BJ (cell line): ENCODE data around the gene EDA. TPM values are rescaled to one million over a fixed set of nuclear protein-coding genes. Genes with fewer than 3 reads are reported as not detected.

Experiments
- CTCF ChIA-PET: fragments of 350-600 bp; formaldehyde crosslinking; extraction: SDS; loops from one replicate; lab custom pipeline; 2021; ENCODE audit warnings: antibody characterized with exemption, inconsistent platforms; lab: Yijun Ruan, JAX
- POLR2A ChIA-PET: fragments of 300-600 bp; sonication (Branson Sonifier 250); formaldehyde crosslinking; extraction: SDS; loops from one replicate; lab custom pipeline; 2021; ENCODE audit warnings: antibody characterized with exemption; lab: Charles Lee
- DNase-seq: peaks from one replicate; pipeline ENCODE4 v3.0.0-alpha.2; 2011; ENCODE audit warnings: low read depth
- H3K27me3 ChIP-seq: 2 replicates; pipeline ENCODE4 v1.6.0; 2011; ENCODE audit warnings: low read length; ENCODE audit not compliant: control insufficient read depth, insufficient read depth
- H3K36me3 ChIP-seq: 2 replicates; pipeline ENCODE4 v1.5.1; 2011; ENCODE audit warnings: low read length; ENCODE audit not compliant: control insufficient read depth, insufficient read depth
- H3K4me3 ChIP-seq: 2 replicates; pipeline ENCODE4 v1.5.1; 2011; ENCODE audit warnings: low read depth, mild to moderate bottlenecking, control low read depth, low read length
- polyA plus RNA-seq: library from polyadenylated mRNA; depleted of rRNA; stranded (reverse); fragments of >200 nt; gene quantifications from 2 replicates; pipeline ENCODE4 v1.2.3, GENCODE V29; 2011
- TF ChIP-seq, protein P1 (sequence below): IDR thresholded peaks from 2 replicates; pipeline ENCODE4 v1.5.1; 2011; ENCODE audit warnings: low read depth, mild to moderate bottlenecking, control low read depth, inconsistent platforms, low read length, moderate library complexity; ENCODE audit not compliant: insufficient read depth

Gene EDA
- polyA plus RNA-seq, 1 experiment: 0.06 TPM

- TF ChIP-seq, protein P1, sequence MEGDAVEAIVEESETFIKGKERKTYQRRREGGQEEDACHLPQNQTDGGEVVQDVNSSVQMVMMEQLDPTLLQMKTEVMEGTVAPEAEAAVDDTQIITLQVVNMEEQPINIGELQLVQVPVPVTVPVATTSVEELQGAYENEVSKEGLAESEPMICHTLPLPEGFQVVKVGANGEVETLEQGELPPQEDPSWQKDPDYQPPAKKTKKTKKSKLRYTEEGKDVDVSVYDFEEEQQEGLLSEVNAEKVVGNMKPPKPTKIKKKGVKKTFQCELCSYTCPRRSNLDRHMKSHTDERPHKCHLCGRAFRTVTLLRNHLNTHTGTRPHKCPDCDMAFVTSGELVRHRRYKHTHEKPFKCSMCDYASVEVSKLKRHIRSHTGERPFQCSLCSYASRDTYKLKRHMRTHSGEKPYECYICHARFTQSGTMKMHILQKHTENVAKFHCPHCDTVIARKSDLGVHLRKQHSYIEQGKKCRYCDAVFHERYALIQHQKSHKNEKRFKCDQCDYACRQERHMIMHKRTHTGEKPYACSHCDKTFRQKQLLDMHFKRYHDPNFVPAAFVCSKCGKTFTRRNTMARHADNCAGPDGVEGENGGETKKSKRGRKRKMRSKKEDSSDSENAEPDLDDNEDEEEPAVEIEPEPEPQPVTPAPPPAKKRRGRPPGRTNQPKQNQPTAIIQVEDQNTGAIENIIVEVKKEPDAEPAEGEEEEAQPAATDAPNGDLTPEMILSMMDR: no peak
- ChIA-PET POLR2A (no interaction called here), CTCF (no interaction called here)
- Histone ChIP-seq H3K27me3 (no peaks in the 10 kb centered on the region), H3K4me3 (no peak overlapping the region), H3K36me3 (no peaks in the 10 kb centered on the region)
- DNase-seq: no peak
Observed at GRCh38 chrX:69906447-69906846, 290.5 kb downstream of the EDA start.

- Histone ChIP-seq H3K4me3 (no peak overlapping the region), H3K27me3 (no peaks in the 10 kb centered on the region), H3K36me3 (no peaks in the 10 kb centered on the region)
- ChIA-PET CTCF (no interaction called here), POLR2A (no interaction called here)
- TF ChIP-seq, protein P1: no peak
- no peak for DNase-seq
Observed at GRCh38 chrX:69914781-69915180, 298.9 kb downstream of the EDA start.

GRCh38 chrX:69919749-69920148, 303.8 kb downstream of the EDA start:
- CTCF ChIA-PET: no interaction called here
- TF ChIP-seq, protein P1: no peak
- Histone ChIP-seq H3K4me3 (no peak overlapping the region), H3K27me3 (no peaks in the 10 kb centered on the region), H3K36me3 (no peaks in the 10 kb centered on the region)
- DNase-seq: no peak
- POLR2A ChIA-PET: no interaction called here

GRCh38 chrX:69932323-69932722, 316.4 kb downstream of the EDA start:
- H3K36me3 ChIP-seq: no peaks in the 10 kb centered on the region
- DNase-seq: no peak
- no peak overlapping the region for H3K4me3 ChIP-seq
- TF ChIP-seq, protein P1: no peak
- POLR2A ChIA-PET: no interaction called here
- CTCF ChIA-PET: no interaction called here
- H3K27me3 ChIP-seq: no peaks in the 10 kb centered on the region

DNA sequence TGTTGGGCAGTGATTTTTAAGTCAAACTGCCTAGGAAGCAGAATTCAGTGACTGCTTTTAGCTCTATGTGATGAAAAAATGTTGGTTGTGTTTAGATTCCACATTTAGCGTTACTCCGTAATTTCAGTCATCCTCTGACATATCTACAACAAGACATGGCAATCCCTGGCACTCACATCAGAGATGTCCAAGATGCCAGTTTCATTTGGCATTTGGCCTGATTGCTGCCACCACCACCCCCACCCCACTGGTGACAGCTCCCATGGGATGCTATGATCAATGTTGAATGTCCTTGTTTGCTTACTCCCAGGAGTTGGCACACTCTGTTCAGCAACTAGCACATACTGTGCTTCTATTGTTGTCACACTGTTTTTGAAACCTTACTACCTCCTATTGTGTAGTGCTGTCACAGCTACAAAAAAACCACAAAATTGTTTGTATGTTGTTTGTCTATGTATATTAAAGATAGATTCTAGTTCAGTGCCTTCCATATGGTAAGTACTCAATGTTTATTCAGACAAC, 332.4 kb downstream of the EDA start:
- no peaks in the 10 kb centered on the region for H3K36me3 ChIP-seq
- ChIA-PET POLR2A (no interaction called here), CTCF (no interaction called here)
- no peaks in the 10 kb centered on the region for H3K27me3 ChIP-seq
- TF ChIP-seq, protein P1: no peak
- no peak for DNase-seq
- H3K4me3 ChIP-seq: no peak overlapping the region
